T47D (cell line): ENCODE data around the gene DLK1.

Experiments used
- DNase-seq, 2 experiments: peaks; one replicate each; pipeline versions ENCODE4 v3.0.0 to v3.0.0-alpha.2; 2011 to 2012; ENCODE audit warnings: low read depth in 1 of 2, low spot score in 1 of 2
- JUND ChIP-seq: IDR thresholded peaks from 2 replicates; pipeline ENCODE4 v1.6.1; 2012; ENCODE audit warnings: low read depth
- in situ Hi-C: cut with HindIII; loops from 2 replicates; pipeline ENCODE4 v1.10.0; 2016; ENCODE audit warnings: low sequenced_read_pairs, low pct_unique_long_range_greater_than_20kb

Gene DLK1

DNA sequence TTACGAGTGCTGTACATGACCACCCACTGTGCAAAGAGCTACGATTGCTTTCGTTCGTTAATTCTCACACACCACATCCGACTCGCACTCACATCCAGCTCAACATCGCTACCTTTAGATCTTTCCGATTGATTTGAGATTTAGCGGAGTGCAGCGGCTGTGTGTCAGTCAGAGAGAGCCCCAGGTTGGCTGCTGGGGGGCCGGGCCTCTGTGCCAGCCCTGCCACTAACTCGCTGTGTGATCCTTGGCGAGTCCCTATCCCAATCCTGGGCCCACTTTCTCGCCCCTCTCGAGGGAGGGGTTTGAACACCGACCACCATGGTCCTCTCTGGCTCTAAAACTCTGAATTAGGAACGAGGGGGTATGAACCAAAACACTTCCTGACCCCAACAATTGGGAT lies 8.6 kb downstream of the DLK1 start:
- no peak for TF ChIP-seq JUND
- in situ Hi-C loops, result no loop called here
- DNase-seq, result no peak

DNA sequence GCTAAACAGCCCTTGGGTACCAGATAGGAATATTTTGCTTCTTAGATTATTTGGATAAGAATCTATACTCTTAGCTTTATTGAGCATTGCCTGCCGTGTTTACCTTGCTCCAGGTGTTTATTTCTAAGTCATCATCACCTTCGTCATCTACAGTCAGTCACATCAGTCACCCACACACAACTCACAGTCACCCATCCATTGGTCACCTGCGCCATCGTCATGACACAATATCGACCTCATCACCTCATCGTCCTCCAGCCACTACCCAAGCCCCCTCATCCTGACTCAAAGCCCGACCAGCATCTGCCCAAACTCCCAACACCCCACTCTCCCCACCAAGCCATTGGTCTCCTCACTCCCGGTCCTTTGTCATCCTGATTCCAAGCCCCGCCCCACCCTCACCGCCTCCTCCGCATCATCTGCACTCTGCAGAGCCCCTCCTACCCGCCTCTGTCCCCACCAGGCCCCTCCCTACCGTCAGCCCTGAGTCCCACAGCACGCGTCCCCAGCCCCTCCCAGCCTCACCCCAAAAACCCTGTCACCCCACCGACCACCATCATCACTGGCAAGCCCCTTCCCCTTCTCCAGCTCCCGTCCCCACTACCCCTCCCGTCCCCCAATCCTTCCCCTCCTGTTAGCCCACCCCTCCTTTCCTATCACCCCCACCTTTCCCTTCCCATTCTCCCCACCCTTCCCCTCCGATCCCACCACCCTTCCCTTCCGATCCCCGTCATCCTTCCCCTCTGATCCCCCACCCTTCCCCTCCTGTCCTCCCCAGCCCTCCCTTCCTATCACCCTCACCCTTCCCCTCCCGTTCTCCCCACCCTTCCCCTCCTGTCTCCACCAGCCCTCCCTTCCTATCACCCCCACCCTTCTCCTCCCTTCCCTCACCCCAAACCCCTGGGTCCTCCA lies 9.8 kb downstream of the DLK1 start:
- in situ Hi-C loops, result no loop called here
- TF ChIP-seq JUND, result no peak
- DNase-seq, result peak in 1 of 2 experiments; percentile 11

DNA sequence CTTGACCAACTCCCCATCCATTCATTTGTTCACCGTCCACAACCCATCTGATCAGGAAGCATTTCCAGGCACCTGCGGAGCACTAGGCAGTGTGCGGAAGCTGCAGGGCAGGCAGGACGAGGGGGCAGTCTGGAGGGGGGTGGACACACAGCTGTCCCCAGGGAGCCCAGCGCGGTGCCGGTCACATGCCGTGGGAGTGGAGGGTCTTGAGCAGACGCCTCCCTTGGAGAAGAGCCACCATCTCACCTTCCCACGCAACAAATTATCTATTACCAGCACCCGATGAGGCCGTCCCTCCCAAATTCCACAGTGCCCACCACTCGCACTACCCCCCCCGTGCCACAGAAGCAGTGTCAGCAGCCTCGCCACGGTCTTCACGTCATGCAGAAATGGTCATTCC lies 10.8 kb downstream of the DLK1 start:
- in situ Hi-C loops, result no loop called here
- no peak for DNase-seq
- TF ChIP-seq JUND, result no peak

DNA sequence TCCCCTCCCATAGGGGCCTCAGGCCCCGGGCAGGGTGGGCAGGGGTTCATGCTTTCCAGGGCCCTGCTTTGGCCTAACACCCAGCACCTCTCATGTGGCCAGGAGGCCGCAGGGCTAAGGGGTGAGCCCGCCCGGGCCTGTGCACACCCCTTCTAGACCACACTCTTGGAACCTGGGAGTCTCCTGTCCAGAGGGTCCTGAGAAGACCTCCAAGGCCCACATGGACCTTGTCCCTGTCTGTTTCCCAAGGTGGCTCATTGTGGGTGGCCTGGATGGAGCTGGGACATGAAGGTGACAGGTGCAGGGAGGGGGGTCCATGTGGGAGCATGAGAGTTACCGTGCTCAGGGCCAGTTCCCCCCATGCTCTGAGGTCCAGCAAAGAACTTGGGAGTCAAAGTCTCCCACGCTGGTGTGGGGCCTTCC lies 11.6 kb downstream of the DLK1 start:
- DNase-seq, result no peak
- no peak for TF ChIP-seq JUND
- in situ Hi-C loops, result no loop called here

DNA sequence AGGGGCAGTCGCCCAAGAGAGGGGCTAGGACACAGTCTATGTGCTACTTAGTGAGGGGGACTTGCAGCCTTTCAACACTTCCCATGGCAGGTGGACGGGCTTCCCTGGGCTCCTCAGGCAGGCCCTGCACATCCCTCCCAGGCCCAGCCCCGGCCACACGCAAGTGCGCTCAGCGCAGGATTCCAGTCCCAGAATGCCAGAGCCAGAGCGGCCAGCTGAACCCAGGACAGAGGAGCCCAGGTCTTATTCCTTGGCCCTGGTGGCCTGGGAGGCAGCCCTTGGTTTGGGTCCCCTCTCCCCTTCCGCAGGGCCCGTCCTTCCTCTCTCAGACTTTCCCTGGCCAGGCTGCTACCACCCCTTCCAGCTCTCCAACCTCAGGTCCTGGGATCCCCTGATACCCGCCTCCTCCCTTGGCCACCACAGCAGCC lies 12.0 kb downstream of the DLK1 start:
- TF ChIP-seq JUND, result no peak
- in situ Hi-C loops, result no loop called here
- no peak for DNase-seq

DNA sequence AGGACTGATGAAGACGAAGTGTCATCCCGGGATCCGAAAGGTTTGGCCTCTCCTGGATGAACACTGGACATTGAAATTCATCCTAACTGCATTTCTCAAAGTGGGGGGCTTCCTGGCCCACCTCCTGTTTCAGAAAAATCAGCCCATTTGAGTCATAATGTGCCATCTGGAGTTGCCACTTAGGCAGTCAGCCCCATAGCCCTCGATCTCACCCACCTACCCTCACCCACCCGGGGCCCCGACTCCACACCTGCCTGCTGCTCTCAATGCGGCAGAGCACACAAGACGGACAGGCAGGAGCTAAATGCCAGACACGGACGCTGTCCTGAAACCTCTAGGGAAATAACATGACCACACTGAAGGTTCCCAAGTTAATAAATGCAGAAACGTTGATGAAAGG lies 12.6 kb downstream of the DLK1 start:
- DNase-seq, result no peak
- no peak for TF ChIP-seq JUND
- in situ Hi-C loops, result no loop called here

DNA sequence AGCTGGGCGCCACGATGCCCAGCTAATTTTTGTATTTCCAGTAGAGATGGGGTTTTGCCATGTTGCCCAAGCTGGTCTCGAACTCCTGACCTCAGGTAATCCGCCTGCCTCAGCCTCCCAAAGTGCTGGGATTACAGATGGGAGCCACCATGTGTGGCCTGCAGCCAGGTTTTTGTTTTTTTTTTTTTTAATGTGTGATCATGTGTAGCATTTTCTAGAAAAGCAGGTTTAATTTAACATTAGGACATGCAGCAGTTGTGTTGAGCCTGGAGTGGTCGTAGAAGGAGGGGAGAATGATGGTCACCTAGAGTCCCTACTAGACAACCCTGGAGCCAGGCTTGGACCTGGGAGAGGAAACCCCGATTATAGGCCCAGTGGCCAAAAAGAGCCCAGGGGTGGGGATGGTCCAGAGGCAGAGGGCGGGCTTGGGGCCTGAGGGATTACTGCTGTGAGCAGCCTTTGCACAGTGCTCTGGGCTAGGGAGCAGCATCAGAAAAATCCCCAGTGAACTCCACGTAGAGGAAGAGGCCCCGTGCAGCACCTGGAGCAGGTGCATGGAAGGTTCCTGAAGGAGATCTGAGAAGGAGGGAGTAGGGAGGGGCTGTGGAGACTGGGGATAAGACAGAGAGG lies 13.6 kb downstream of the DLK1 start:
- no peak for TF ChIP-seq JUND
- in situ Hi-C loops, result no loop called here
- no peak for DNase-seq

DNA sequence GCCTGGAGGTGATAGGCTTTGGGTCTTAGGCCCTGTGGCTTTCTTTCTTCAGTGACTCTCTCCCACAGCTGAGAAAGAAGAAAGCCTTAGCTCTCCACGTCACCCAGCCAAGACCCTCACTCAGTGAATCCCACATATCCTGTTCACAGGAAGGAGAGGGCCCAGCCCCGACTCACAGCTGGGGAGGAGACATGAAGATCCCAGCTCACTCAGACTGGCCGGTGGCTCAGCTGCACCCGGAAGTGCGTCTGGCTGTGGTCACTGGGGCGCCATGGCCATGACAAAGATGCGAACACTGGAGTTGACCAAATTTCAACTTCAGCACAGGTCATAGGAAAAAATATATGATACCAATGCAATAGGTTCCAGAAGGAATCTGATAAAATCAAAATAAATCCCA lies 14.2 kb downstream of the DLK1 start:
- in situ Hi-C loops, result no loop called here
- no peak for DNase-seq
- TF ChIP-seq JUND, result no peak

DNA sequence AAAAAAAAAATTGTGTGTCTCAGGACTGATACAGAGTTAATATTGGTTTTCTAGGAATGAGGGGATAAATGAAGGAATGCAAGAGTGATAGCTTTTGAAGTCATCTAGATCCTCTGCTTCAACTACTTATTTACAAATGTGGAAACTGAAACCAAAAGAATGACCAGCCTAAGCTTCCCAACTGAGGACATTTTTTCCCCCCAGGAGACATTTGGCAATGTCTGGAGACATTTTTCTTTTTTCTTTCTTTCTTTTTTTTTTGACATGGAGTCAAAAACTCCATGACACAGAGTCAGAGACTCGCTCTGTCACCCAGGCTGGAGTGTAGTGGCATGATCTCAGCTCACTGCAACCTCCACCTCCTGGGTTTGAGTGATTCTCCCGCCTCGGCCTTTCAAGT lies 15.3 kb downstream of the DLK1 start:
- in situ Hi-C loops, result no loop called here
- TF ChIP-seq JUND, result no peak
- DNase-seq, result no peak

DNA sequence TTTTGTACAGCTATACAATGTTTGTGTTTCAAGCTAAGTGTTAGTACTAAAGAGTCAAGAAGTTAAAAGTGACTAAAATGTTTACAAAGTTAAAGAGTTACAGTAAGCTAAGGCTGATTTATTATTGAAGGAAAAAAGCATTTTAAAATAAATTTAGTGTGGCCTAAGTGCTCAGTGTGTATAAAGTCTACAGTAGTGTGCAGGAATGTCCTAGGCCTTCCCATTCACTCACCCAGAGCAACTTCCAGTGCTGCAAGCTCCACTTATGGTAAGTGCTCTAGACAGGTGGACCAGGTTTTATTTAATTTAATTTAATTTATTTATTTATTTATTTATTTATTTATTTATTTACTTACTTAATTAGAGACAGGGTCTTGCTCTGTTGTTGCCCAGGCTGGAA lies 19.6 kb downstream of the DLK1 start:
- in situ Hi-C loops, result no loop called here
- no peak for TF ChIP-seq JUND
- DNase-seq, result no peak

DNA sequence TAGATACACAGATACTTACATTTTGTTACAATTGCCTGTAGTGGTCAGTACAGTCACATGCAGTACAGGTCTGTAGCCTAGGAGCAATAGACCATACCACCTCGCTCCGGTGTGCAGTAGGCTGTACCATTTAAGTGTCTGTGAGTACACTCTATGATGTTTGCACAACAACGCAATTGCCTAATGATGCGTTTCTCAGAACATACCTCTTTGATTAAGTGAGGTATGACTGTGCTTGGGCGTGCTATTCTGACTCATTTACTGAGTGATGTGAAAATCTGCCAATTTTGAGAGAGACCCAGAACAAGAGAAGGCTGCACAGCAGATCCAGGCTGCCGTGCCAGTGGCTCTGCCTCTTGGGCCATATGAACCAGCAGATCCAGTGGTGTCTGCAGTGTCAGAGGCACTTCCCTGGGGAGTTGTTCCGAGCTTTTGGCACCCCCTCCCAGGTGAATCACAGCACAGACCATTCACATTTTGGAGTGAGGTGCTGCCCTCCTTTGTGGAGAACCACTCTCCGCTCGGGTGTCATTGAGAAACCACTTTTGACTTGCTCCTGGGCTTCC lies 20.4 kb downstream of the DLK1 start:
- in situ Hi-C loops, result no loop called here
- DNase-seq, result no peak
- TF ChIP-seq JUND, result no peak

DNA sequence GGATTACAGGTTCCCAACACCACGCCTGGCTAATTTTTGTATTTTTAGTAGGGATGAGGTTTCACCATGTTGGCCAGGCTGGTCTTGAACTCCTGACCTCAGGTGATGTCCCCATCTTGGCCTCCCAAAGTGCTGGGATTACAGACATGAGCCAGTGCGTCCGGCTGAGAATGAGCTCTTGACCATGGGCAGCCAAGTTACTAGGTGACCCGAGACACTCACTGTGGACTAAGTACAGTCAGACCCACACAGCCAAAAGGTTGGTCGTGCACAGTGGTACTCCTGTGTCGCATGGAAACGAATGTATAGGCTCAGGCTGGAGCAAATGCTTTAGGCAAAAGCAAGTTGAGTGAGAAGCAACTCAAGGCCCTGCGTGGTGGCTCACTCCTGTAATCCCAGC lies 21.0 kb downstream of the DLK1 start:
- in situ Hi-C loops, result no loop called here
- no peak for TF ChIP-seq JUND

DNA sequence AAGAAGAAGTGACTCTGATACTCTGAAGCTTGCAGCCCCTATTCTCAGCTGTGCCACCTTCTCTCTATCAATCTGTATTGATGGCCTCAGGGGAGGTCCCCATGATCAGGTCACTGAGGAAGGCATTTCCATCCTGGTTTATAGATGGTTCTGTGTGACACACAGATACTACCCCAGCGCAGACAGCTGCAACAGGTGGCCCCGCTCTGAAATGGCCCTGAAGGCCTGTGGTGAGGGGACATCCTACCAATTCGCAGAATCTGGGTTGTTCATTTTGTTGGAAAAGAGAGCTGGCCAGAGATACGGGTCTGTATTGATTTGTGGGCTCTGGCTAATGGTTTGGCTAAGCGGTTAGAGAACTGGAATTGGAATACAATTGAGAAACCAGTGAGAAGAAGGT lies 21.7 kb downstream of the DLK1 start:
- DNase-seq, result no peak
- no peak for TF ChIP-seq JUND
- in situ Hi-C loops, result no loop called here

More for the DNA sequence above, 21.0 kb downstream of the DLK1 start:
- no peak for DNase-seq
